Neural cell (in vitro differentiated cells): Measurements from ENCODE around the gene COMP. TPM values are rescaled to one million over a fixed set of nuclear protein-coding genes. Genes with fewer than 3 reads are reported as not detected.

Experiments
- H2AFZ ChIP-seq: fragments of 200-600, 300-800 bp; sonication (generic), shearing (Covaris generic); 2 replicates; pipeline ENCODE4 v1.6.0; 2014; ENCODE audit warnings: low read depth, mild to moderate bottlenecking, antibody characterized with exemption, low read length, moderate library complexity
- H3F3A ChIP-seq: fragments of 200-600 bp; shearing (Covaris generic); 2 replicates; pipeline ENCODE4 v1.6.1; 2016; ENCODE audit warnings: mild to moderate bottlenecking, moderate library complexity, mixed read lengths, antibody characterized with exemption, low read length; ENCODE audit not compliant: insufficient read depth, poor library complexity, severe bottlenecking
- H3K27ac ChIP-seq: fragments of 200-600, 300-800 bp; sonication (generic), shearing (Covaris generic); 2 replicates; pipeline ENCODE4 v1.5.1; 2014; ENCODE audit warnings: mild to moderate bottlenecking, low read length, moderate library complexity
- H3K27me3 ChIP-seq: fragments of 300-800, 200-600 bp; sonication (generic), shearing (Covaris generic); 2 replicates; pipeline ENCODE4 v1.6.0; 2014; ENCODE audit warnings: mild to moderate bottlenecking, low read depth, low read length, moderate library complexity; ENCODE audit not compliant: insufficient read depth
- H3K36me3 ChIP-seq: fragments of 300-800, 200-600 bp; sonication (generic), shearing (Covaris generic); 2 replicates; pipeline ENCODE4 v1.5.1; 2014; ENCODE audit warnings: mild to moderate bottlenecking, antibody characterized with exemption, low read length, moderate library complexity; ENCODE audit not compliant: insufficient read depth
- H3K4me2 ChIP-seq: fragments of 300-800, 200-600 bp; sonication (generic), shearing (Covaris generic); 2 replicates; pipeline ENCODE4 v1.6.0; 2014; ENCODE audit warnings: mild to moderate bottlenecking, low read length
- H3K4me3 ChIP-seq: fragments of 300-800, 200-600 bp; sonication (generic), shearing (Covaris generic); 2 replicates; pipeline ENCODE4 v1.5.1; 2014; ENCODE audit warnings: mild to moderate bottlenecking, low read length, moderate library complexity
- H3K79me2 ChIP-seq: fragments of 200-600 bp; shearing (Covaris generic); replicated peaks from 2 replicates; pipeline ENCODE4 v1.6.0; 2014; ENCODE audit warnings: mild to moderate bottlenecking, low read length, moderate library complexity; ENCODE audit not compliant: insufficient read depth
- H3K9ac ChIP-seq: fragments of 300-800, 200-600 bp; sonication (generic), shearing (Covaris generic); 2 replicates; pipeline ENCODE4 v1.6.1; 2016; ENCODE audit warnings: mild to moderate bottlenecking, low read length, mixed read lengths
- H3K9me2 ChIP-seq: fragments of 200-600 bp; shearing (Covaris generic); 2 replicates; pipeline ENCODE4 v1.6.1; 2016; ENCODE audit warnings: mild to moderate bottlenecking, low read length, mixed read lengths; ENCODE audit not compliant: insufficient read depth
- H3K9me3 ChIP-seq: fragments of 200-600, 300-800 bp; sonication (generic), shearing (Covaris generic); 2 replicates; pipeline ENCODE4 v1.6.1; 2016; ENCODE audit warnings: mild to moderate bottlenecking, mixed run types, low read length, moderate library complexity, mixed read lengths
- H4K20me1 ChIP-seq: fragments of 200-600 bp; shearing (Covaris generic); 2 replicates; pipeline ENCODE4 v1.6.1; 2016; ENCODE audit warnings: mild to moderate bottlenecking, mixed run types; ENCODE audit not compliant: insufficient read depth
- CTCF ChIP-seq: fragments of 450-650 bp; IDR thresholded peaks from 2 replicates; pipeline ENCODE4 v1.5.1; 2014; ENCODE audit warnings: antibody characterized with exemption, mild to moderate bottlenecking, moderate library complexity; ENCODE audit not compliant: poor library complexity, severe bottlenecking
- EP300 ChIP-seq: fragments of 450-650 bp; conservative IDR thresholded peaks from 2 replicates; pipeline ENCODE4 v1.6.1; 2014; ENCODE audit warnings: antibody characterized with exemption, mild to moderate bottlenecking, moderate library complexity; ENCODE audit not compliant: poor library complexity, severe bottlenecking
- EZH2 ChIP-seq: fragments of 200-600, 300-800 bp; shearing (Covaris generic), sonication (generic); IDR thresholded peaks from 2 replicates; pipeline ENCODE4 v1.6.1; 2014; ENCODE audit warnings: antibody characterized with exemption, low read length, borderline replicate concordance, mild to moderate bottlenecking; ENCODE audit not compliant: insufficient read depth, poor library complexity, severe bottlenecking
- MXI1 ChIP-seq: fragments of 450-650 bp; conservative IDR thresholded peaks from 2 replicates; pipeline ENCODE4 v1.6.1; 2014; ENCODE audit warnings: antibody characterized with exemption, mild to moderate bottlenecking; ENCODE audit not compliant: poor library complexity, severe bottlenecking
- POLR2AphosphoS5 ChIP-seq: IDR thresholded peaks from 2 replicates; pipeline ENCODE4 v1.6.1; 2012
- RAD21 ChIP-seq: fragments of 450-650 bp; conservative IDR thresholded peaks from 2 replicates; pipeline ENCODE4 v1.6.1; 2014; ENCODE audit warnings: antibody characterized with exemption, mild to moderate bottlenecking, moderate library complexity
- SMC3 ChIP-seq: fragments of 450-650 bp; conservative IDR thresholded peaks from 2 replicates; pipeline ENCODE4 v1.6.1; 2014; ENCODE audit warnings: antibody characterized with exemption, mild to moderate bottlenecking, moderate library complexity; ENCODE audit not compliant: poor library complexity
- TAF1 ChIP-seq: IDR thresholded peaks from 2 replicates; pipeline ENCODE4 v1.6.1; 2012; ENCODE audit warnings: low read depth
- polyA plus RNA-seq: library from polyadenylated mRNA; depleted of rRNA; stranded (reverse); fragments of >200 nt; gene quantifications from 2 replicates; pipeline ENCODE4 v1.2.3, GENCODE V29; 2014
- TF ChIP-seq, protein P1 (sequence below): IDR thresholded peaks from 2 replicates; pipeline ENCODE4 v1.6.1; 2012; ENCODE audit warnings: borderline replicate concordance

COMP gene
- polyA plus RNA-seq, 1 donor from 2014 or later, result not detected

GRCh38 chr19:18783958-18784785 is 6.9 kb downstream of the COMP start:
- Histone ChIP-seq H3K27me3 (peaks cover 46% of the 10 kb centered on the region), H3F3A (no peaks in the 10 kb centered on the region), H3K9ac (no peak overlapping the region), H3K36me3 (no peaks in the 10 kb centered on the region), H3K4me3 (no peak overlapping the region), H3K9me2 (no peaks in the 10 kb centered on the region), H3K79me2 (no peaks in the 10 kb centered on the region), H2AFZ (no peak overlapping the region), H3K4me2 (no peak overlapping the region), H3K27ac (no peak overlapping the region), H3K9me3 (peaks cover 8% of the 10 kb centered on the region), H4K20me1 (no peaks in the 10 kb centered on the region)
- no peak for TF ChIP-seq RAD21
- no peak for TF ChIP-seq TAF1
- no peak for TF ChIP-seq EZH2
- no peak for TF ChIP-seq MXI1
- TF ChIP-seq, protein P1, sequence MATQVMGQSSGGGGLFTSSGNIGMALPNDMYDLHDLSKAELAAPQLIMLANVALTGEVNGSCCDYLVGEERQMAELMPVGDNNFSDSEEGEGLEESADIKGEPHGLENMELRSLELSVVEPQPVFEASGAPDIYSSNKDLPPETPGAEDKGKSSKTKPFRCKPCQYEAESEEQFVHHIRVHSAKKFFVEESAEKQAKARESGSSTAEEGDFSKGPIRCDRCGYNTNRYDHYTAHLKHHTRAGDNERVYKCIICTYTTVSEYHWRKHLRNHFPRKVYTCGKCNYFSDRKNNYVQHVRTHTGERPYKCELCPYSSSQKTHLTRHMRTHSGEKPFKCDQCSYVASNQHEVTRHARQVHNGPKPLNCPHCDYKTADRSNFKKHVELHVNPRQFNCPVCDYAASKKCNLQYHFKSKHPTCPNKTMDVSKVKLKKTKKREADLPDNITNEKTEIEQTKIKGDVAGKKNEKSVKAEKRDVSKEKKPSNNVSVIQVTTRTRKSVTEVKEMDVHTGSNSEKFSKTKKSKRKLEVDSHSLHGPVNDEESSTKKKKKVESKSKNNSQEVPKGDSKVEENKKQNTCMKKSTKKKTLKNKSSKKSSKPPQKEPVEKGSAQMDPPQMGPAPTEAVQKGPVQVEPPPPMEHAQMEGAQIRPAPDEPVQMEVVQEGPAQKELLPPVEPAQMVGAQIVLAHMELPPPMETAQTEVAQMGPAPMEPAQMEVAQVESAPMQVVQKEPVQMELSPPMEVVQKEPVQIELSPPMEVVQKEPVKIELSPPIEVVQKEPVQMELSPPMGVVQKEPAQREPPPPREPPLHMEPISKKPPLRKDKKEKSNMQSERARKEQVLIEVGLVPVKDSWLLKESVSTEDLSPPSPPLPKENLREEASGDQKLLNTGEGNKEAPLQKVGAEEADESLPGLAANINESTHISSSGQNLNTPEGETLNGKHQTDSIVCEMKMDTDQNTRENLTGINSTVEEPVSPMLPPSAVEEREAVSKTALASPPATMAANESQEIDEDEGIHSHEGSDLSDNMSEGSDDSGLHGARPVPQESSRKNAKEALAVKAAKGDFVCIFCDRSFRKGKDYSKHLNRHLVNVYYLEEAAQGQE, result no peak
- TF ChIP-seq EP300, result no peak
- TF ChIP-seq SMC3, result no peak
- TF ChIP-seq POLR2AphosphoS5, result no peak
- TF ChIP-seq CTCF, result no peak

GRCh38 chr19:18782559-18783225 is 8.4 kb downstream of the COMP start:
- no peak for TF ChIP-seq MXI1
- TF ChIP-seq SMC3, result no peak
- no peak for TF ChIP-seq RAD21
- TF ChIP-seq POLR2AphosphoS5, result no peak
- TF ChIP-seq EP300, result no peak
- no peak for TF ChIP-seq CTCF
- TF ChIP-seq, protein P1, result no peak
- no peak for TF ChIP-seq TAF1
- no peak for TF ChIP-seq EZH2
- no peak overlapping the region for H3K9ac ChIP-seq
- H4K20me1 ChIP-seq, result no peaks in the 10 kb centered on the region
- H3K4me2 ChIP-seq, result no peak overlapping the region
- H3K79me2 ChIP-seq, result no peaks in the 10 kb centered on the region
- H3K36me3 ChIP-seq, result no peaks in the 10 kb centered on the region
- H3K9me3 ChIP-seq, result peaks cover 4% of the 10 kb centered on the region
- peaks cover 32% of the 10 kb centered on the region for H3K27me3 ChIP-seq
- no peaks in the 10 kb centered on the region for H3F3A ChIP-seq
- H3K27ac ChIP-seq, result no peak overlapping the region
- no peaks in the 10 kb centered on the region for H3K9me2 ChIP-seq
- no peak overlapping the region for H3K4me3 ChIP-seq
- H2AFZ ChIP-seq, result no peak overlapping the region
